Subcutaneous adipose tissue (tissue), 4 donors: Measurements from ENCODE around the gene TEX29. TPM values are rescaled to one million over a fixed set of nuclear protein-coding genes. Genes with fewer than 3 reads are reported as not detected.

Experiments used
- CTCF ChIP-seq: fragments of 450-650 bp; IDR thresholded peaks from one replicate; pipeline ENCODE4 v1.5.1; 2016; ENCODE audit warnings: low read depth, mild to moderate bottlenecking, control low read depth, antibody characterized with exemption, moderate library complexity
- total RNA-seq, 4 donors: library from RNA; depleted of rRNA; stranded (reverse); fragments of >200 nt; gene quantifications; one replicate each; pipeline ENCODE4 v1.1.0, GENCODE V29; 2016

TEX29 gene
- total RNA-seq, 4 donors from 2014 or later: not detected

DNA sequence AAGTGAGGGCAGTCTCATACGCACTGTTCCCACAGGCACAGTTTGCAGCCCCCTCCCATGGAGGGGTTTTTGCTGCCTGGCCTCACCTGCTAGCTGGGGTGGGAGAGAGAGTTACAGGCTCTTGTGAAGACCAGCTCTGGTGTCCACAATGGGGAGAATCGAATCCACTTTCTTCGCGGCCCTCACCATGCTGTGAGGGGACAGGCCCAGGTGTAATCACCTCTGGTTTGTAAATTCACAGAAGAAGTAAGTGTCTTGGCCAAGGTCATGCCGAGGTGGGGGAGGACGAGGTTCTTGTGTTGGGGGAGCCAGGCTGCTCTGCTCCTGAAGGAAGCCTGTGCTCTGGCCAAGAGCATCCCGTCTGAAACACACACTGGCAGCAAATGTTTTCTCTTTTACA is 39.5 kb downstream of the TEX29 start:
- no peak for TF ChIP-seq CTCF

- TF ChIP-seq CTCF: no peak
These were observed 40.0 kb downstream of the TEX29 start for GRCh38 chr13:111360452-111360851.

GRCh38 chr13:111361046-111361872 is 40.8 kb downstream of the TEX29 start:
- TF ChIP-seq CTCF: no peak

DNA sequence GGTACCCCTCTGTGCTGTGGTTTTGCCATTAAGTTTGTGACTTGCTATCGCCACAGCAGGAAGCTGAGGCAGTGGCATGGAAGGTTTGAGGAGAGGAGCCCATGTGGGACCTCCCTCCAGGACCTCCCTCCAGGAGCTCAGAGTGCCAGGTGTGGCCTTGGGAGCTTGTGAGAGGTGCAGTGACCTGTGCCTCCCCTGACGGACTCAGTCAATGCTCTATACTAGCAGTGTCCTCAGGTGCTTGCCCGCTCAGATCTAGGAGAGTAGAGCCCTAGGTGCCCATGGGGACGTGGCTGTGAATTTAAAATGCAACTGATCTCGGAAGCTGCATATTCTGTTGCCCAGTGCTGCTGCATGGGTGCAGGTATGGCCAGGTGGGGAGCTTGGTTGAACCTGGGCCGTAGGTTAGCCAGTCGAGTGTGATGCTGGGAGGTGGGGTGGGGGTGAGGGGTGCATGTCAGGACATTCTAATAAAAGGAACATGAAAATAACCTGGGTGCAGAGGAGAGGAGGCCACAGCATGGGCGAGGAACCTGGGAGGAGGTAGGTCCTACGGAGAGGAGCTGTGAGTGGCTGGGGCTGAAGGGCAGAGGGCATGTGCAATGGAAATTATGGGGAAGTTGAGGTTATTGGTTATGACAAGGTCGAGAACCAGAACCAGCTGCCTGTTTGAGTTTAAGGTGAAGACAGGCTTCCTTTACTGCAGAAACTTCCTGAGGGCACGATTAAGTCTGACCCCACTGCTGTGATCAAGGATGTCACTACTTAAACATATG is 41.6 kb downstream of the TEX29 start:
- TF ChIP-seq CTCF: no peak

- TF ChIP-seq CTCF: no peak
These were observed 42.7 kb downstream of the TEX29 start for GRCh38 chr13:111363121-111363520.

DNA sequence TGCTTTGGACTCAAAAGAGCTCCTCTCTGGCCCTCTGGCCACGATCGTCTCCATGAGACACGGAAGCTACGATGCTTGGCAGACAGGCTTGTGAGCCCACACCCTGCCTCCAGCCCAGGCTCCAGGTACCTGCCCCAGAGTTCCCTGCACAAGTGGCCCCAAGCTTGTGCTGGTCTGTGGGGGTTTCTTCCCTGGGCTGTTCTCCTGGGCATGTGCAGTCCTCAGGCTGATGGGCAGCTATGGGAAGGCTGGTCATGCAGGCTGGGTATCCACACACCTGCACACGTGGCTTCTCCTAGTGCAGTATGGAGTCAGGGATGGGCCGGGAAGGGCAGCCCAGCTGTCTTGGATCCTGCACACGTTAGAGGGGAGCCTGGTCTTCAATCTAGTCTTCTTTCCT is 43.1 kb downstream of the TEX29 start:
- no peak for TF ChIP-seq CTCF

DNA sequence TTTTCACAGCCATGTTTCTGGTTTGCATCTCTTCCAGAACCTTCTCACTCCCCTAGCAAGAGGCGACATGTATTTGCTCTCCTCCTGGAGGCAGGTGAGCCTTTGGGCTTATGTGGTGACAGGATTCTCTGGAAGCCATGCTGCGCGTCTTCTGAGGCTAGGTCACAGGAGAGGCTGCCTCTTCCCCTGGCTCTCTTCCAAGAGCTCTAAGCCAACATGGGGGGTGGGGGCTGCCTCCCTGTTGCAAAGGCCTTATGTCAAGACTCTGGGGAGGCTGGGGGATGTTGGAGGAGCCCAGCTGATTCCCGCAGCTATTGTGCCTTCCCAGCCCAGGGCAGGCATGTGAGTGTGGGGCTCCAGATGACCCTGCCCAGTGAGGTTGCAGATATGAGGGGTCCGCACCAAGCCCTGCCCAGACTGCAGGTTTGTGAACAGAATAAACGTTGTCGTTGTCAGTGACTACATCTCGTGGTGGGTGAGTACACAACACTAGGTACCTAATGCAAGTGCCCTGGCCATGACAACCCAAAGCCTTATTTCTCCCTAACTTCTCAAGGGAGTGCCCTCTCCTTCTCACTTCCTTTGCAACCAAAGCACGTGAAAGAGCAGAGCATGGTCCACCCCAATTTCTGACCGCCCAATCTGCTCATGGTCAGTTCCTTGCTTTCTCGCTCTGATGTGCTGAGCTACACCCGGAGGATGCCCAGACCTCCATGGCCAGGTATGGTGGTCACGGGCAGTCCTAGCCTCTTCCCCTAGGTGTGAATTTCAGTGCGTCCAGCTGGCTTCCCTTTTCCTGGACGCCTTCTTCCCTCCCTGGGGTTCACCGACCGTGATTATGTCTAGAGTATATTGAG is 44.9 kb downstream of the TEX29 start:
- TF ChIP-seq CTCF: no peak
